ENCODE data around the gene TMPRSS4.

DNA sequence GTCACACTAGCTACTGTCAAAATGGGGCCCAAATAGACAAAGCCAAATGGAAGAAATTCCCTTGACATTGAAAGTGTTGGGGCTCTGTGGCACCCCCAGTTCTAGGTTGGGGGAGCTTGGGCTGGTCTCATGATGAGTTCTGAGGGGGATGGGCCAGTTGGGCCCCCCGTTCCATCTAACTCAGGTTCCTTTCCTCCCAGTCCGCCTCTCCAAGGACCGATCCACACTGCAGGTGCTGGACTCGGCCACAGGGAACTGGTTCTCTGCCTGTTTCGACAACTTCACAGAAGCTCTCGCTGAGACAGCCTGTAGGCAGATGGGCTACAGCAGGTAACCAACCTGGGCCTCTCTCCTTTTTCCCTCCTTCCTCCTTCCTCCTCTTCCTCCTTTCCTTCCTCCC, 27.6 kb downstream of the TMPRSS4 start:
- TF ChIP-seq, protein P1, sequence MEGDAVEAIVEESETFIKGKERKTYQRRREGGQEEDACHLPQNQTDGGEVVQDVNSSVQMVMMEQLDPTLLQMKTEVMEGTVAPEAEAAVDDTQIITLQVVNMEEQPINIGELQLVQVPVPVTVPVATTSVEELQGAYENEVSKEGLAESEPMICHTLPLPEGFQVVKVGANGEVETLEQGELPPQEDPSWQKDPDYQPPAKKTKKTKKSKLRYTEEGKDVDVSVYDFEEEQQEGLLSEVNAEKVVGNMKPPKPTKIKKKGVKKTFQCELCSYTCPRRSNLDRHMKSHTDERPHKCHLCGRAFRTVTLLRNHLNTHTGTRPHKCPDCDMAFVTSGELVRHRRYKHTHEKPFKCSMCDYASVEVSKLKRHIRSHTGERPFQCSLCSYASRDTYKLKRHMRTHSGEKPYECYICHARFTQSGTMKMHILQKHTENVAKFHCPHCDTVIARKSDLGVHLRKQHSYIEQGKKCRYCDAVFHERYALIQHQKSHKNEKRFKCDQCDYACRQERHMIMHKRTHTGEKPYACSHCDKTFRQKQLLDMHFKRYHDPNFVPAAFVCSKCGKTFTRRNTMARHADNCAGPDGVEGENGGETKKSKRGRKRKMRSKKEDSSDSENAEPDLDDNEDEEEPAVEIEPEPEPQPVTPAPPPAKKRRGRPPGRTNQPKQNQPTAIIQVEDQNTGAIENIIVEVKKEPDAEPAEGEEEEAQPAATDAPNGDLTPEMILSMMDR (IDR thresholded peaks at IDR 0.05), result no peak
- no peak for TF ChIP-seq POLR2A (IDR thresholded peaks at IDR 0.05)

All from body of pancreas (tissue), 4 donors.